Karpas-422 (cell line): ENCODE results near the gene PAQR7. TPM values are rescaled to one million over a fixed set of nuclear protein-coding genes. Genes with fewer than 3 reads are reported as not detected.

Experiments used
- DNase-seq: peaks from one replicate; pipeline ENCODE4 v3.0.0-alpha.2; 2015
- H2AFZ ChIP-seq: fragments of 200-600 bp; sonication (generic); 2 replicates; pipeline ENCODE4 v1.6.1; 2014; ENCODE audit warnings: antibody characterized with exemption, low read length, mixed read lengths
- H3K27ac ChIP-seq: fragments of 200-600 bp; sonication (generic); 2 replicates; pipeline ENCODE4 v1.5.1; 2014; ENCODE audit warnings: mild to moderate bottlenecking, low read length, moderate library complexity
- H3K27me3 ChIP-seq: fragments of 200-600 bp; sonication (generic); 2 replicates; pipeline ENCODE4 v1.6.1; 2014; ENCODE audit warnings: low read length, mixed read lengths
- H3K36me3 ChIP-seq: fragments of 200-600 bp; sonication (generic); 2 replicates; pipeline ENCODE4 v1.6.1; 2014; ENCODE audit warnings: low read length, mixed read lengths; ENCODE audit not compliant: insufficient read depth
- H3K4me1 ChIP-seq: fragments of 200-600 bp; sonication (generic); 2 replicates; pipeline ENCODE4 v1.6.1; 2014; ENCODE audit warnings: mild to moderate bottlenecking, low read length, mixed read lengths
- H3K4me2 ChIP-seq: fragments of 200-600 bp; sonication (generic); 2 replicates; pipeline ENCODE4 v1.6.1; 2014; ENCODE audit warnings: low read length, low read depth, mild to moderate bottlenecking; ENCODE audit not compliant: poor library complexity, severe bottlenecking
- H3K4me3 ChIP-seq: fragments of 200-600 bp; sonication (generic); 2 replicates; pipeline ENCODE4 v1.5.1; 2014; ENCODE audit warnings: mild to moderate bottlenecking, antibody characterized with exemption, low read length, mixed read lengths
- H3K79me2 ChIP-seq: fragments of 200-600 bp; sonication (generic); 2 replicates; pipeline ENCODE4 v1.6.1; 2014; ENCODE audit warnings: mild to moderate bottlenecking, low read length, mixed read lengths
- H3K9ac ChIP-seq: fragments of 200-600 bp; sonication (generic); 2 replicates; pipeline ENCODE4 v1.6.0; 2014; ENCODE audit warnings: low read length
- H3K9me2 ChIP-seq: fragments of 200-600 bp; sonication (generic), shearing (Covaris generic); replicated peaks from 2 replicates; pipeline ENCODE4 v1.6.0; 2014; ENCODE audit warnings: mild to moderate bottlenecking, low read length, moderate library complexity; ENCODE audit not compliant: insufficient read depth
- H3K9me3 ChIP-seq: fragments of 300-700, 200-600 bp; sonication (generic); 2 replicates; pipeline ENCODE4 v1.6.1; 2014; ENCODE audit warnings: low read length, mixed read lengths
- H4K20me1 ChIP-seq: fragments of 200-600 bp; sonication (generic); 2 replicates; pipeline ENCODE4 v1.6.1; 2014; ENCODE audit warnings: mild to moderate bottlenecking, antibody characterized with exemption, low read length, low read depth; ENCODE audit not compliant: insufficient read depth
- total RNA-seq: library from RNA; depleted of rRNA; stranded (reverse); fragments of >200 nt; shearing (Covaris generic); gene quantifications from 2 replicates; pipeline ENCODE4 v1.2.3, GENCODE V29; 2014; ENCODE audit warnings: low replicate concordance

The PAQR7 gene
- total RNA-seq, 1 experiment from 2014 or later: 8.4 TPM

DNA sequence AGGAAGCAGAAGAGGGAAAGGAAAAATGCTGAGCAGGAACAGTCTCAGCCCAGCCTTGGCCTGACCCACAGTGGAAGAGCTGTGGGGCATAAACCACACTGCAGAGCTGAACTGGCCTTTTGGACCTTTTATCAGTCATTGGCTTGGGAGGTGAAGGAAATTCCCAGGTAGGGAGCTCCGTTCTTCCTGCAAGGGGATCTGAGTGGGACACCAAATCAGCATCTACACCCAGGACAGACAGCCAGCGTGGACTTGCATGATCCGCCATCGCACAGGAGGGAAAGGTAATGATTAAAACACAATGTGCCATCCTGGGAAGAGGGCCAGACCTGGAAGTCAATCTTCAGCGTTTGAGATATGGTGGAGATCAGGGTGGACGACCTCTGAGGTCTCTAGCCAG lies 56.9 kb downstream of the PAQR7 start:
- Histone ChIP-seq H3K27me3 (peaks cover 2% of the 10 kb centered on the region; the same call in 1 of the 2 replicates), H3K9me3 (no peaks in the 10 kb centered on the region), H3K79me2 (no peaks in the 10 kb centered on the region), H4K20me1 (peaks cover 26% of the 10 kb centered on the region), H3K4me1 (peaks cover 38% of the 10 kb centered on the region), H3K36me3 (peaks cover 3% of the 10 kb centered on the region; the same call in 1 of the 2 replicates), H3K9ac (peak overlapping the region; percentile 94), H3K4me3 (peak overlapping the region; percentile 88; the same call in 1 of the 2 replicates), H2AFZ (no peak overlapping the region), H3K9me2 (no peaks in the 10 kb centered on the region), H3K4me2 (peak overlapping the region; percentile 99), H3K27ac (no peak overlapping the region)
- no peak for DNase-seq

DNA sequence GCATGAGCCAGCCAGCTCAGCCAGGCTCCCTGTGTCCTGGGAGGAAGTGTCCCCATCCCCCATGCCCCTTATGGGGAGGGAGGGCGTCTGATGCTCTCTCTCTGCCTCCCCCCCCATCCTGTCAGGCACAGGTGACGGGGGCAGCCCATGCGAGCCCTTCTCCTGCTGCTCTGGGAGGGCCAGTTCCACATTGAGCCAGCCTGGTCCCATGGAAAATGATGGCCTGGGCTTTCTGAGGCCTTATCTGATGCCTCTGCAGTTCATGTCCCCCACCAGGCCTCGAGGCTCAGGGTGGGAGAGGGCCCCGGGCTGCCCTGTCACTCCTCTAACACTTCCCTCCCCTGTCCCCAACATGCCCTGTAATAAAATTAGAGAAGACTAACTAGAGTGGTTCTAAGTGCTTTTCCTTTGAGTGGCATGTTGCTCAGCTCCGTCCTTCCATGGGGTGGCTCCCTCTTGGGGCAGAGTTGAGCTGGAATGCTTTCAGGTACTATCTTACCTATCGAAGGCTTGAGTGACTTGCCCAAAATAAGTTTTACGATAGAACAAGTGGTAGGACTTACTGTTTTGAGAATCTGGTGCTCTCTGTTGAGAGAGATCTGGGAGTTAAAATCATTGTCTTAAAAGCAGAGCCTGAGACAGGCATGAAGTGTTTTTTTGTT lies 57.5 kb downstream of the PAQR7 start:
- no peaks in the 10 kb centered on the region for H3K9me3 ChIP-seq
- H2AFZ ChIP-seq: no peak overlapping the region
- peaks cover 37% of the 10 kb centered on the region for H3K4me1 ChIP-seq
- H3K79me2 ChIP-seq: no peaks in the 10 kb centered on the region
- DNase-seq: no peak
- H3K4me3 ChIP-seq: no peak overlapping the region
- H3K4me2 ChIP-seq: no peak overlapping the region
- H3K27ac ChIP-seq: no peak overlapping the region
- peaks cover 23% of the 10 kb centered on the region for H4K20me1 ChIP-seq
- H3K36me3 ChIP-seq: no peaks in the 10 kb centered on the region
- no peak overlapping the region for H3K9ac ChIP-seq
- no peaks in the 10 kb centered on the region for H3K9me2 ChIP-seq
- H3K27me3 ChIP-seq: no peaks in the 10 kb centered on the region

DNA sequence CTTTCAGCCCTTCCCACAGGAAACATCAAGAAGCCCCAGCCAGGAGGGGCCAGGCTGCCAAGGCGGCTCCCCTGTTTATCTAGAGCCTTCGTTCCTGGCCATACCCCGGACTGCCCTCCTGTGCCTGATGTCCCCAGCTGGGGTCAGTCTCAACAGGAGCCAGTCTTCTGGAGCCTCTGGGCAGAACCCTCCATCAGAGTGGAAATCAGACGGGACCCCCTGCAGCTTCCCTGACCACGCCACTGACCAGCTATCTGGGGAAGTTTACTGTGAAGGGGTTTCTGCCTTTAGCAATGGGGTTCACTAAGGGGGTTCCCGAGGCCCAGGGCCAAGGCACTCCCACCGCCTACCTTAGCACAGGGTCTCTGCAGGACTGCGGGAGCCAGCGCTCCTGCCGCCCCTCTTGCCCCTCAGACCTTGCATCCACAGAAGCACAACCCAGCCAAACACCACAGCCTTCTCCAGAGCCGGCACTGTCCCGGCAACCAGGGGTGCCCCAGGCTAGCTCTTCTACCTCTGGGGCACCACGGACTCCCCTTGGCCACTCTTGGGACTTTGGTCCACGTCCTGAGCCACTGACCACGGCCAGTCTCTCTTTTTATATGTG lies 59.3 kb downstream of the PAQR7 start:
- H3K36me3 ChIP-seq: no peaks in the 10 kb centered on the region
- no peaks in the 10 kb centered on the region for H3K9me3 ChIP-seq
- H3K9ac ChIP-seq: no peak overlapping the region
- DNase-seq: no peak
- H4K20me1 ChIP-seq: peaks cover 12% of the 10 kb centered on the region
- no peak overlapping the region for H3K27ac ChIP-seq
- no peaks in the 10 kb centered on the region for H3K9me2 ChIP-seq
- no peak overlapping the region for H2AFZ ChIP-seq
- no peaks in the 10 kb centered on the region for H3K27me3 ChIP-seq
- no peak overlapping the region for H3K4me3 ChIP-seq
- no peaks in the 10 kb centered on the region for H3K79me2 ChIP-seq
- H3K4me1 ChIP-seq: peaks cover 21% of the 10 kb centered on the region
- H3K4me2 ChIP-seq: no peak overlapping the region

- H3K27ac ChIP-seq: no peak overlapping the region
- no peaks in the 10 kb centered on the region for H3K27me3 ChIP-seq
- no peaks in the 10 kb centered on the region for H3K9me2 ChIP-seq
- no peaks in the 10 kb centered on the region for H3K79me2 ChIP-seq
- H3K4me1 ChIP-seq: peaks cover 19% of the 10 kb centered on the region
- no peak for DNase-seq
- H4K20me1 ChIP-seq: peaks cover 8% of the 10 kb centered on the region; the same call in 1 of the 2 replicates
- no peak overlapping the region for H3K4me3 ChIP-seq
- no peaks in the 10 kb centered on the region for H3K9me3 ChIP-seq
- no peak overlapping the region for H2AFZ ChIP-seq
- H3K4me2 ChIP-seq: no peak overlapping the region
- H3K36me3 ChIP-seq: no peaks in the 10 kb centered on the region
- H3K9ac ChIP-seq: no peak overlapping the region
Observed at GRCh38 chr1:25815208-25816111, 60.0 kb downstream of the PAQR7 start.

- H2AFZ ChIP-seq: no peak overlapping the region
- no peak overlapping the region for H3K4me2 ChIP-seq
- H3K79me2 ChIP-seq: no peaks in the 10 kb centered on the region
- no peaks in the 10 kb centered on the region for H3K36me3 ChIP-seq
- H3K27ac ChIP-seq: no peak overlapping the region
- peaks cover 8% of the 10 kb centered on the region; the same call in 1 of the 2 replicates for H4K20me1 ChIP-seq
- no peaks in the 10 kb centered on the region for H3K9me2 ChIP-seq
- no peak for DNase-seq
- H3K27me3 ChIP-seq: no peaks in the 10 kb centered on the region
- no peak overlapping the region for H3K9ac ChIP-seq
- no peak overlapping the region for H3K4me3 ChIP-seq
- H3K9me3 ChIP-seq: no peaks in the 10 kb centered on the region
- H3K4me1 ChIP-seq: peaks cover 24% of the 10 kb centered on the region
Observed at GRCh38 chr1:25814549-25815087, 60.9 kb downstream of the PAQR7 start.

- no peak overlapping the region for H3K4me3 ChIP-seq
- peaks cover 8% of the 10 kb centered on the region; the same call in 1 of the 2 replicates for H4K20me1 ChIP-seq
- H3K36me3 ChIP-seq: no peaks in the 10 kb centered on the region
- H3K27me3 ChIP-seq: no peaks in the 10 kb centered on the region
- DNase-seq: peak; percentile 70
- no peak overlapping the region for H3K27ac ChIP-seq
- H3K9ac ChIP-seq: no peak overlapping the region
- H3K9me2 ChIP-seq: no peaks in the 10 kb centered on the region
- H3K4me1 ChIP-seq: peaks cover 25% of the 10 kb centered on the region
- H3K9me3 ChIP-seq: no peaks in the 10 kb centered on the region
- H3K4me2 ChIP-seq: no peak overlapping the region
- no peak overlapping the region for H2AFZ ChIP-seq
- no peaks in the 10 kb centered on the region for H3K79me2 ChIP-seq
Observed at GRCh38 chr1:25813734-25814471, 61.6 kb downstream of the PAQR7 start.

DNA sequence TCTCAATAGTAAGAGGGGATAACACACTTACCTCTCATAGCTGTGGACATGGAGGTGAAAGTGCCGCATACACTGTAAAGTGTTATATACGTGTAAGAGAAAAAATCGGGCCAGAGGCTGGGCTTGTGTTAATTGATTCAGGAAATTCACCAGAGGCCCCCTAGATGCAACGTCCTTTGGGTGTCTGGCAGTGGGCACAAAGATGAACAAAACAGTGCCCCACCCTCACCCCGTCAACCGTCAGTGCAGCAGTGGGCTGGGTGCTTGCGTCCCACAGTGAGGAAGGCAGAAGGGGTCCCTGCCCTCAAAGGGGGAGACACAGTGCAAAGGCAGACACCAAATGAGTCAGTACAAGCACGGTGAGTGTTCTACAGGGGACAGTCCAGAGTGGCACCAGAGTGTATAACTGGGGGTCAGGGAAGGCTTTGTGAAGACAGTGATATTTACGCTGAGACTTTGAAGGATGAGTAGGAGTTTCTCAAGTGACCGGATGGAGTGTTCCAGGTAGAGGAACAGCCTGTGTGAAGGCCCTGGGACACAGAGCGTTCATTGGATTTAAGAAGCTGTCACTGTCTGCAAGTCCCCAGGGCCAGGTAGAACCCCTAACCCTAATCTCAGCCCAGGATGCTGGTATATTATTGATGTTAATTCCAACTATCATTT lies 62.3 kb downstream of the PAQR7 start:
- no peaks in the 10 kb centered on the region for H3K27me3 ChIP-seq
- H3K79me2 ChIP-seq: no peaks in the 10 kb centered on the region
- H3K27ac ChIP-seq: no peak overlapping the region
- no peak overlapping the region for H3K4me2 ChIP-seq
- no peaks in the 10 kb centered on the region for H3K9me3 ChIP-seq
- H3K9me2 ChIP-seq: no peaks in the 10 kb centered on the region
- H2AFZ ChIP-seq: no peak overlapping the region
- H3K36me3 ChIP-seq: no peaks in the 10 kb centered on the region
- H3K9ac ChIP-seq: no peak overlapping the region
- no peak overlapping the region for H3K4me3 ChIP-seq
- no peak for DNase-seq
- H3K4me1 ChIP-seq: peaks cover 21% of the 10 kb centered on the region
- H4K20me1 ChIP-seq: peaks cover 8% of the 10 kb centered on the region; the same call in 1 of the 2 replicates
